ENCODE data around the gene SESN3.

SESN3 gene

DNA sequence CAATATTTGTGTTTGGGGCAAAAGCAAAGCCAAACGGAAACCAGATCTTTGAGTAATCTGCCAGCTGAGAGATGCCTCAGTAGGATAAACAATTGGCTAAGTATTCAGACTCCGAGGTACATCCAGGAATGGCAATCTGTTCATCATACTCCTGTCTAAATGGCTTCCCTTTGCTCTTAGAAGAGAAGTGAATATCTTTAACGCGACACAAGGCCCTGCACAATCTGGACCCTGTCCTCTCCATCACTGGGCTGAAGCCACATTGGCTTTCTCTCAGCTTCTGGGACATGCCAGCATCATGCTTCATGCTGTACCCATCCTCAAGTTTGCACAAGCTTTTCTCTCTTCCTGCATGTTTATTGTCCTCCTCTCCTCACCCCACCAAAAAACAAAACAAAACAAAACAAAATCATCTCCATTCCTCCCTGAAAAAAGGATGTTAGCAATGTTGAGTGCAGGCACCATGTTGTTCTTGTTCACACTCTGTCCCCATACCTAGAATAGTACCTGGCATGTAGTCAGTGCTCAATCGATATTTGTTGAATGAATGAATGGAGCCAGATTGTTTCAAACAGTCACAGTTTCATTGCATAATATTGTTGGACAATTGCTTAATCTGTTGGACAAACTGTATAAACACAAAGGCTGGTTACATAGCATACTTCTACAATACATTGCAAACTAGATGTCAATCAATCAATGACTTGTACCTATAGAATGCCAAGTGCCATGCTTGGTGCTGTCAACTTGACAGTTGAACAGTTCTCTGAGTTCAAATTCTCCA, 38.2 kb upstream of the SESN3 start:
- TF ChIP-seq, protein P1, sequence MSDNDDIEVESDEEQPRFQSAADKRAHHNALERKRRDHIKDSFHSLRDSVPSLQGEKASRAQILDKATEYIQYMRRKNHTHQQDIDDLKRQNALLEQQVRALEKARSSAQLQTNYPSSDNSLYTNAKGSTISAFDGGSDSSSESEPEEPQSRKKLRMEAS (IDR thresholded peaks at IDR 0.05): no peak
- 0 out of 2 replicates have a peak, but pooled peaks have one; percentile 51 for TF ChIP-seq CEBPB (IDR thresholded peaks at IDR 0.05)

DNA sequence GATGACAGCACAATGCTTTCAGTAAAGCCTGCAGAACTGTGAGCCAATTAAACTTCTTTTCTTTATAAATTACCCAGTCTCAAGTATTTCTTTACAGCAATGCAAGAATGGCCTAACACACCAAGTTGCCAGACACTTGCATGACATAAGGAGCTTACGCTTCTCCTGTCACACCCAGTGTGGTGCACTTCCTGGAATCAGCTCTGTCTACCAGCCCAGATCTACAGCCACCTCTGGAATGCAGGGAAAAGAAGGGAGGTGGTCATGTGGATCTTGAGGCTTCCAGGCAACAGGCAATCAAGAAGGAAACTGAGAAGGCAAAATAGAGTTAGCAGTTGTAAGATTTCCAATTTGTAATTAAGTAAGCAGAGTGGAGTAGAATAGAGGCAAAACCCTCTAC, 37.4 kb upstream of the SESN3 start:
- TF ChIP-seq, protein P2, sequence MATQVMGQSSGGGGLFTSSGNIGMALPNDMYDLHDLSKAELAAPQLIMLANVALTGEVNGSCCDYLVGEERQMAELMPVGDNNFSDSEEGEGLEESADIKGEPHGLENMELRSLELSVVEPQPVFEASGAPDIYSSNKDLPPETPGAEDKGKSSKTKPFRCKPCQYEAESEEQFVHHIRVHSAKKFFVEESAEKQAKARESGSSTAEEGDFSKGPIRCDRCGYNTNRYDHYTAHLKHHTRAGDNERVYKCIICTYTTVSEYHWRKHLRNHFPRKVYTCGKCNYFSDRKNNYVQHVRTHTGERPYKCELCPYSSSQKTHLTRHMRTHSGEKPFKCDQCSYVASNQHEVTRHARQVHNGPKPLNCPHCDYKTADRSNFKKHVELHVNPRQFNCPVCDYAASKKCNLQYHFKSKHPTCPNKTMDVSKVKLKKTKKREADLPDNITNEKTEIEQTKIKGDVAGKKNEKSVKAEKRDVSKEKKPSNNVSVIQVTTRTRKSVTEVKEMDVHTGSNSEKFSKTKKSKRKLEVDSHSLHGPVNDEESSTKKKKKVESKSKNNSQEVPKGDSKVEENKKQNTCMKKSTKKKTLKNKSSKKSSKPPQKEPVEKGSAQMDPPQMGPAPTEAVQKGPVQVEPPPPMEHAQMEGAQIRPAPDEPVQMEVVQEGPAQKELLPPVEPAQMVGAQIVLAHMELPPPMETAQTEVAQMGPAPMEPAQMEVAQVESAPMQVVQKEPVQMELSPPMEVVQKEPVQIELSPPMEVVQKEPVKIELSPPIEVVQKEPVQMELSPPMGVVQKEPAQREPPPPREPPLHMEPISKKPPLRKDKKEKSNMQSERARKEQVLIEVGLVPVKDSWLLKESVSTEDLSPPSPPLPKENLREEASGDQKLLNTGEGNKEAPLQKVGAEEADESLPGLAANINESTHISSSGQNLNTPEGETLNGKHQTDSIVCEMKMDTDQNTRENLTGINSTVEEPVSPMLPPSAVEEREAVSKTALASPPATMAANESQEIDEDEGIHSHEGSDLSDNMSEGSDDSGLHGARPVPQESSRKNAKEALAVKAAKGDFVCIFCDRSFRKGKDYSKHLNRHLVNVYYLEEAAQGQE (IDR thresholded peaks at IDR 0.05; ENCODE audit: low read depth): no peak
- TF ChIP-seq, protein P1 (IDR thresholded peaks at IDR 0.05): no peak
- no peak for TF ChIP-seq EP300 (IDR thresholded peaks at IDR 0.05; ENCODE audit: borderline replicate concordance)
- TF ChIP-seq EGR1 (IDR thresholded peaks at IDR 0.05): no peak
- no peak for TF ChIP-seq RAD21 (IDR thresholded peaks at IDR 0.05; ENCODE audit: low read depth)
- no peak for TF ChIP-seq YY1 (IDR thresholded peaks at IDR 0.05; ENCODE audit: low read depth)
- no peak for TF ChIP-seq NFIC (IDR thresholded peaks at IDR 0.05)
- TF ChIP-seq ZBTB7A (IDR thresholded peaks at IDR 0.05; ENCODE audit: low read depth): no peak
- no peak for TF ChIP-seq TCF12 (IDR thresholded peaks at IDR 0.05; ENCODE audit: low read depth)
- no peak for TF ChIP-seq TEAD4 (IDR thresholded peaks at IDR 0.05)

DNA sequence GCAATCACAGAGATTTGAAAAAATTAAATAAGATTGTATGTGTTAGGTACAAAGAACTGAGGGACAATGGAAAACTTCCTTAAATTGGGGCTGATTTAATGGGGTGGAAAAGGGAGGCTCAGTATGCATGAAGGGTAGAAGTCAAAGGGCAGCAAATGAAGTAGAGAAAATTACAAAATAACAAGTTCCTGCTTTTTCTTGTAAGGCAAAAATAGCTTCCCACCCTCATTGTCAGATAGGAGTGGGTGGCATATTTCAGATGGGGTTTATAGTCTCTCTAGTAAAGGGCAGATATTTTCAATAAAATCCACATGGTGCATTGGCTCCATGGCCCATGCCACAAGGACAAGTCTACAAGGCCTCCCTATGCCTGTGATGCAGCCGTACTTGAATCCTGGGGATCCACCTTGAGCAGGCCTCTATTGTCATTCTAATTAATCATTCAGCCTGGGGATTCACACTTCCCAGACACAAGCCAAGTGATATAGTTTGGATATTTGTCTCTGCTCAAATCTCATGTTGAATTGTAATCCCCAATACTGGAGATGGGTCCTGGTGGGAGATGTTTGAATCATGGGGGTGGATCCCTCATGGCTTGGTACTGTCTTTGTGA, 36.7 kb upstream of the SESN3 start:
- TF ChIP-seq FOXM1 (IDR thresholded peaks at IDR 0.05; ENCODE audit: borderline replicate concordance, low read depth) (no peak), RAD21 (IDR thresholded peaks at IDR 0.05; ENCODE audit: low read depth) (no peak), TAF1 (IDR thresholded peaks at IDR 0.05; ENCODE audit: low read depth) (no peak), EP300 (IDR thresholded peaks at IDR 0.05; ENCODE audit: borderline replicate concordance) (no peak), CEBPB (IDR thresholded peaks at IDR 0.05) (no peak), ZBTB7A (IDR thresholded peaks at IDR 0.05; ENCODE audit: low read depth) (no peak), TEAD4 (IDR thresholded peaks at IDR 0.05) (no peak), CREB1 (IDR thresholded peaks at IDR 0.05; ENCODE audit: low read depth) (no peak), TCF12 (IDR thresholded peaks at IDR 0.05; ENCODE audit: low read depth) (no peak), EGR1 (IDR thresholded peaks at IDR 0.05) (no peak), NFIC (IDR thresholded peaks at IDR 0.05) (no peak), YY1 (IDR thresholded peaks at IDR 0.05; ENCODE audit: low read depth) (no peak)
- TF ChIP-seq, protein P1 (IDR thresholded peaks at IDR 0.05): no peak
- TF ChIP-seq, protein P3, sequence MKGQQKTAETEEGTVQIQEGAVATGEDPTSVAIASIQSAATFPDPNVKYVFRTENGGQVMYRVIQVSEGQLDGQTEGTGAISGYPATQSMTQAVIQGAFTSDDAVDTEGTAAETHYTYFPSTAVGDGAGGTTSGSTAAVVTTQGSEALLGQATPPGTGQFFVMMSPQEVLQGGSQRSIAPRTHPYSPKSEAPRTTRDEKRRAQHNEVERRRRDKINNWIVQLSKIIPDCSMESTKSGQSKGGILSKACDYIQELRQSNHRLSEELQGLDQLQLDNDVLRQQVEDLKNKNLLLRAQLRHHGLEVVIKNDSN (IDR thresholded peaks at IDR 0.05): no peak
- TF ChIP-seq, protein P2 (IDR thresholded peaks at IDR 0.05; ENCODE audit: low read depth): no peak

DNA sequence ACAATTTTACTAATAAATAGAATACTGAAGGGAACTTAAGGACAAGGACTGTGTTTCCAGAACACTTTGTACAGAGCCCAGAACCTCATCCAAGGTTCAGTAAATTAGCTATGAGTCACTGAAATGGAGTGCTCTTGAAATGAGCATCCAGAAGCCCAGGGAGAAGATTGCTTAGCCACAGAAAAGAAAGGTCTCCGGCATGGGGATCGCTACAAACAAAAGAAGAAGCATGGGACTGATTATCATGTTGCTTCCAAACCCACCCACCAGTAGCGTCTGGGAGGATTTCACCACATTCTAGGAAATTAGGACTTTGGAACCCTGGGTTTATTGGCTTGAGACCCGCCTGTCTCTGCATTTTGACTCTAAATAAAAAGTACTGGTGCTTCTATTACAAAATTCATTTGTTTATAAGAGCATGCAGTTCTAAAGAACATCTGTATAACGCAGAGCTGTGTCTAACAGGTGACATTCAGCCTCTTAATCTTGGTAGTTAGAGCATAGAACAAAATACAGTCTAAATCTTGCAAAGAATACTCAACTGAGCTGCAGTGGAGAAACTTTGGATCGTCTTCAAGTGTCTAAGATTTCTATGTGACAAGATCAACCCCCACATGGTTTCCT, 35.9 kb upstream of the SESN3 start:
- no peak for TF ChIP-seq EGR1 (IDR thresholded peaks at IDR 0.05)
- no peak for TF ChIP-seq TAF1 (IDR thresholded peaks at IDR 0.05; ENCODE audit: low read depth)
- no peak for TF ChIP-seq TCF12 (IDR thresholded peaks at IDR 0.05; ENCODE audit: low read depth)
- no peak for TF ChIP-seq RAD21 (IDR thresholded peaks at IDR 0.05; ENCODE audit: low read depth)
- TF ChIP-seq ZBTB7A (IDR thresholded peaks at IDR 0.05; ENCODE audit: low read depth): no peak
- TF ChIP-seq, protein P2 (IDR thresholded peaks at IDR 0.05; ENCODE audit: low read depth): no peak
- no peak for TF ChIP-seq EP300 (IDR thresholded peaks at IDR 0.05; ENCODE audit: borderline replicate concordance)
- no peak for TF ChIP-seq CEBPB (IDR thresholded peaks at IDR 0.05)
- no peak for TF ChIP-seq NFIC (IDR thresholded peaks at IDR 0.05)
- TF ChIP-seq FOXM1 (IDR thresholded peaks at IDR 0.05; ENCODE audit: borderline replicate concordance, low read depth): no peak
- TF ChIP-seq CREB1 (IDR thresholded peaks at IDR 0.05; ENCODE audit: low read depth): no peak
- TF ChIP-seq YY1 (IDR thresholded peaks at IDR 0.05; ENCODE audit: low read depth): no peak
- TF ChIP-seq, protein P1 (IDR thresholded peaks at IDR 0.05): no peak
- no peak for TF ChIP-seq TEAD4 (IDR thresholded peaks at IDR 0.05)
- TF ChIP-seq, protein P3 (IDR thresholded peaks at IDR 0.05): no peak

Measured in Ishikawa (cell line).